H1 (cell line): ENCODE data around the gene LRRC4C. TPM values are rescaled to one million over a fixed set of nuclear protein-coding genes. Genes with fewer than 3 reads are reported as not detected.
A peak's percentile ranks its signal among the peaks of the same experiment; 100 is the strongest.

Experiments used
- CTCF ChIA-PET: fragments of 300-600 bp; sonication (Branson Sonifier 250); formaldehyde crosslinking; loops from one replicate; lab custom pipeline; 2021; ENCODE audit not compliant: partially characterized antibody; lab: Charles Lee
- POLR2A ChIA-PET: fragments of 300-600 bp; sonication (Branson Sonifier 250); formaldehyde crosslinking; loops from one replicate; lab custom pipeline; 2021; ENCODE audit warnings: inconsistent platforms; ENCODE audit not compliant: partially characterized antibody; lab: Charles Lee
- DNase-seq, 2 experiments: peaks; one replicate each; pipeline versions ENCODE4 v3.0.0 to v3.0.0-alpha.2; 2010 to 2022; ENCODE audit warnings: low spot score in 2 of 2, low read depth in 1 of 2, mixed read lengths in 1 of 2
- FAIRE-seq: peaks from 2 replicates; lab custom pipeline; 2011; peaks lifted over from hg19 to GRCh38; lab: Jason Lieb, UNC
- H2AFZ ChIP-seq: 2 replicates; pipeline ENCODE4 v1.8.1; 2012; ENCODE audit warnings: low read length, inconsistent platforms
- H2AK5ac ChIP-seq: 2 replicates; pipeline ENCODE4 v1.6.1; 2013; ENCODE audit warnings: low read depth, low read length
- H2BK120ac ChIP-seq: replicated peaks from 2 replicates; pipeline ENCODE3; 2013; ENCODE audit warnings: low read depth, low read length, inconsistent platforms
- H2BK12ac ChIP-seq: 2 replicates; pipeline ENCODE4 v1.6.1; 2013; ENCODE audit warnings: low read depth, low read length
- H2BK15ac ChIP-seq: 2 replicates; pipeline ENCODE4 v1.6.1; 2013; ENCODE audit warnings: low read length
- H2BK20ac ChIP-seq: 2 replicates; pipeline ENCODE4 v1.6.1; 2013; ENCODE audit warnings: low read length
- H2BK5ac ChIP-seq: 2 replicates; pipeline ENCODE4 v1.6.1; 2013; ENCODE audit warnings: low read depth, low read length
- H3K14ac ChIP-seq: 2 replicates; pipeline ENCODE4 v1.6.1; 2013; ENCODE audit warnings: inconsistent platforms; ENCODE audit not compliant: insufficient read length
- H3K18ac ChIP-seq: 2 replicates; pipeline ENCODE4 v1.6.1; 2013; ENCODE audit warnings: low read length; ENCODE audit errors: extremely low read depth
- H3K23ac ChIP-seq: 2 replicates; pipeline ENCODE4 v1.6.1; 2013; ENCODE audit warnings: inconsistent platforms; ENCODE audit not compliant: insufficient read length
- H3K23me2 ChIP-seq: 2 replicates; pipeline ENCODE4 v1.6.1; 2013; ENCODE audit warnings: low read depth, low read length
- H3K27ac ChIP-seq: 2 replicates; pipeline ENCODE4 v1.6.1; 2011; ENCODE audit warnings: low read depth, low read length, inconsistent platforms
- H3K27me3 ChIP-seq, 4 experiments: replicated peaks in 1 of 4; 1 replicate in 1 of 4; 2 replicates in 3 of 4; pipeline versions ENCODE4 v1.6.1 to v1.8.1; 2011 to 2013; ENCODE audit warnings: low read length in 3 of 4, mild to moderate bottlenecking in 3 of 4, inconsistent platforms in 2 of 4, mixed read lengths in 2 of 4, moderate library complexity in 1 of 4; ENCODE audit not compliant: control insufficient read depth in 3 of 4, insufficient read depth in 3 of 4; ENCODE audit errors: extremely low read depth in 1 of 4
- H3K36me3 ChIP-seq, 4 experiments: 2 replicates each; pipeline versions ENCODE4 v1.6.1 to v1.8.1; 2011 to 2013; ENCODE audit warnings: mild to moderate bottlenecking in 4 of 4, low read length in 3 of 4, moderate library complexity in 2 of 4, control low read depth in 1 of 4, inconsistent platforms in 1 of 4; ENCODE audit not compliant: insufficient read depth in 4 of 4, control insufficient read depth in 2 of 4
- H3K4ac ChIP-seq: replicated peaks from 2 replicates; pipeline ENCODE3; 2013; ENCODE audit warnings: low read length, low read depth, mixed read lengths, inconsistent platforms; ENCODE audit not compliant: insufficient read length
- H3K4me1 ChIP-seq, 4 experiments: replicated peaks in 1 of 4; 1 replicate in 1 of 4; 2 replicates in 3 of 4; pipeline versions ENCODE4 v1.6.1 to v1.8.1; 2011 to 2013; ENCODE audit warnings: low read length in 3 of 4, inconsistent platforms in 2 of 4, mixed read lengths in 1 of 4; ENCODE audit not compliant: insufficient read depth in 4 of 4, control insufficient read depth in 3 of 4
- H3K4me2 ChIP-seq, 2 experiments: 2 replicates each; pipeline versions ENCODE4 v1.6.1 to v1.8.1; 2011 to 2013; ENCODE audit warnings: low read depth in 2 of 2, low read length in 2 of 2, control low read depth in 1 of 2, inconsistent platforms in 1 of 2, mild to moderate bottlenecking in 1 of 2; ENCODE audit not compliant: insufficient read depth in 1 of 2
- H3K4me3 ChIP-seq, 4 experiments: fragments of 200-600, 300-600 bp in 1 of 4; sonication (generic), shearing (Covaris generic), sonication (Bioruptor Twin) in 1 of 4; 2 replicates each; pipeline versions ENCODE4 v1.5.1 to v1.8.1; 2011 to 2016; ENCODE audit warnings: low read length in 4 of 4, low read depth in 3 of 4, control low read depth in 2 of 4, inconsistent platforms in 2 of 4, mild to moderate bottlenecking in 2 of 4, mixed read lengths in 1 of 4, moderate library complexity in 1 of 4; ENCODE audit not compliant: insufficient read depth in 2 of 4; ENCODE audit errors: extremely low read depth in 1 of 4
- H3K56ac ChIP-seq: replicated peaks from 2 replicates; pipeline ENCODE3; 2013; ENCODE audit warnings: low read depth, mild to moderate bottlenecking, mixed read lengths, low read length, inconsistent platforms; ENCODE audit not compliant: insufficient read length
- H3K79me1 ChIP-seq: 2 replicates; pipeline ENCODE4 v1.6.1; 2013; ENCODE audit warnings: low read depth, low read length, control low read depth
- H3K79me2 ChIP-seq, 2 experiments: 2 replicates each; pipeline versions ENCODE4 v1.6.1 to v1.8.1; 2012 to 2013; ENCODE audit warnings: low read length in 2 of 2, mild to moderate bottlenecking in 2 of 2, inconsistent platforms in 1 of 2; ENCODE audit not compliant: insufficient read depth in 2 of 2, control insufficient read depth in 1 of 2
- H3K9ac ChIP-seq, 4 experiments: replicated peaks in 1 of 4; 1 replicate in 1 of 4; 2 replicates in 3 of 4; pipeline versions ENCODE4 v1.6.1 to v1.8.1; 2011 to 2013; ENCODE audit warnings: low read depth in 3 of 4, low read length in 3 of 4, control low read depth in 2 of 4, mild to moderate bottlenecking in 2 of 4, moderate library complexity in 2 of 4, inconsistent platforms in 1 of 4; ENCODE audit errors: extremely low read depth in 1 of 4
- H3K9me3 ChIP-seq, 2 experiments: 2 replicates each; pipeline versions ENCODE4 v1.6.1 to v1.8.1; 2012 to 2013; ENCODE audit warnings: mild to moderate bottlenecking in 2 of 2, moderate library complexity in 2 of 2, control low read depth in 1 of 2, inconsistent platforms in 1 of 2, low read depth in 1 of 2, low read length in 1 of 2, mixed read lengths in 1 of 2; ENCODE audit not compliant: insufficient read depth in 2 of 2
- H4K20me1 ChIP-seq, 2 experiments: replicated peaks in 1 of 2; 2 replicates each; pipeline versions ENCODE3 to v1.8.1; 2011 to 2013; ENCODE audit warnings: inconsistent platforms in 2 of 2, low read length in 2 of 2, mild to moderate bottlenecking in 1 of 2; ENCODE audit not compliant: insufficient read depth in 2 of 2, control insufficient read depth in 1 of 2
- H4K5ac ChIP-seq: 2 replicates; pipeline ENCODE4 v1.6.1; 2013; ENCODE audit warnings: low read length, low read depth, mixed read lengths, inconsistent platforms; ENCODE audit not compliant: insufficient read length
- H4K8ac ChIP-seq: 2 replicates; pipeline ENCODE4 v1.8.0; 2013; ENCODE audit warnings: mild to moderate bottlenecking, moderate library complexity, low read length, inconsistent platforms; ENCODE audit not compliant: insufficient read depth; ENCODE audit errors: extremely low read depth
- H4K91ac ChIP-seq: replicated peaks from 2 replicates; pipeline ENCODE3; 2013; ENCODE audit warnings: low read length, mixed read lengths, inconsistent platforms; ENCODE audit not compliant: insufficient read length
- ATF2 ChIP-seq: IDR thresholded peaks from 2 replicates; pipeline ENCODE4 v1.6.1; 2012; ENCODE audit warnings: low read length, inconsistent platforms
- BCL11A ChIP-seq, 2 experiments: IDR thresholded peaks; one replicate each; pipeline ENCODE4 v1.6.1; 2011; ENCODE audit warnings: low read depth in 2 of 2, low read length in 2 of 2, mild to moderate bottlenecking in 2 of 2
- CTBP2 ChIP-seq: IDR thresholded peaks from 2 replicates; pipeline ENCODE4 v1.7.0; 2011; ENCODE audit warnings: borderline replicate concordance, mild to moderate bottlenecking, moderate library complexity, mixed read lengths, low read length; ENCODE audit not compliant: insufficient read depth, insufficient read length
- MAFK ChIP-seq: IDR thresholded peaks from 2 replicates; pipeline ENCODE4 v1.6.1; 2012; ENCODE audit warnings: low read depth, mild to moderate bottlenecking, improper control_type of control experiment, low read length
- PHF8 ChIP-seq: fragments of 200-600 bp; sonication (generic); conservative IDR thresholded peaks from 2 replicates; pipeline ENCODE4 v1.7.1; 2012; ENCODE audit warnings: low read depth, mild to moderate bottlenecking, inconsistent platforms, low read length, moderate library complexity
- RXRA ChIP-seq: IDR thresholded peaks from 2 replicates; pipeline ENCODE4 v1.6.1; 2011; ENCODE audit warnings: low read depth, mild to moderate bottlenecking, low read length, moderate library complexity; ENCODE audit not compliant: insufficient read depth
- SIN3A ChIP-seq, 2 experiments: IDR thresholded peaks in 1 of 2; conservative IDR thresholded peaks in 1 of 2; 2 replicates each; pipeline ENCODE4 v1.6.1; 2011 to 2012; ENCODE audit warnings: low read length in 2 of 2, improper control_type of control experiment in 1 of 2, low read depth in 1 of 2, mild to moderate bottlenecking in 1 of 2
- SIRT6 ChIP-seq: IDR thresholded peaks from one replicate; pipeline ENCODE4 v1.7.1; 2012; ENCODE audit warnings: low read length, inconsistent platforms
- SP4 ChIP-seq: IDR thresholded peaks from 2 replicates; pipeline ENCODE4 v1.6.1; 2012; ENCODE audit warnings: low read length, inconsistent platforms
- USF2 ChIP-seq: IDR thresholded peaks from 2 replicates; pipeline ENCODE4 v1.6.1; 2011; ENCODE audit warnings: low read length, improper control_type of control experiment
- ZNF274 ChIP-seq: IDR thresholded peaks from 2 replicates; pipeline ENCODE4 v1.7.0; 2012; ENCODE audit warnings: low read length, borderline replicate concordance; ENCODE audit errors: extremely low read depth
- WGBS, 2 experiments: shearing (Covaris generic) in 1 of 2; methylation state at CpG; one replicate each; pipeline versions ENCODE4 v1.1.6 to v1.1.7; 2013 to 2015; ENCODE audit warnings: low lambda C conversion rate in 2 of 2, mixed read lengths in 2 of 2, inconsistent platforms in 1 of 2, low coverage in 1 of 2, missing lambda C conversion rate in 1 of 2; ENCODE audit not compliant: insufficient replicate concordance in 2 of 2, insufficient coverage in 1 of 2, insufficient read length in 1 of 2; ENCODE audit errors: extremely low coverage in 1 of 2, missing lambda C conversion rate in 1 of 2; 5-methylcytosine and 5-hydroxymethylcytosine counted together
- polyA plus RNA-seq, 7 experiments: library from polyadenylated mRNA; depleted of rRNA in 3 of 7; stranded (reverse) in 5 of 7; unstranded in 2 of 7; fragments of >200 nt in 5 of 7; fragments of 200-250 nt in 2 of 7; gene quantifications; 1 replicate in 5 of 7; 2 replicates in 1 of 7; 4 replicates in 1 of 7; pipeline versions ENCODE4 v1.2.1 to v1.2.3, GENCODE V29; 2011 to 2013; ENCODE audit warnings: missing spikeins in 2 of 7, mixed read lengths in 2 of 7
- total RNA-seq: library from RNA; stranded (reverse); fragmentation: NEBNext Ultra II Directional; extraction: Animal tissue kit (Norgen Biotek cat#: 25700); gene quantifications from 2 replicates; pipeline ENCODE4 v1.2.1, GENCODE V29; 2021

Gene LRRC4C
- total and polyA plus RNA-seq, 2 of the 8 experiments (the other 6 are each of a cell fraction or from before 2014, with no cell fraction given): 0.23 to 2.2 TPM

- H4K5ac ChIP-seq: no peak overlapping the region
- no peaks in the 10 kb centered on the region for H3K27me3 ChIP-seq
- no peak overlapping the region for H3K23ac ChIP-seq
- no peak overlapping the region for H3K56ac ChIP-seq
- no peak overlapping the region for H2AK5ac ChIP-seq
- H3K79me2 ChIP-seq: no peaks in the 10 kb centered on the region
- H2BK120ac ChIP-seq: no peak overlapping the region
- H2BK15ac ChIP-seq: no peak overlapping the region
- DNase-seq: no peak
- no peak overlapping the region for H3K27ac ChIP-seq
- ChIA-PET CTCF (interaction anchor here (0.6 kb wide), 1 partner anchor 13 kb away, joined by 3 read pairs; no protein-coding TSS in a partner anchor), POLR2A (no interaction called here)
- H3K36me3 ChIP-seq: no peaks in the 10 kb centered on the region
- no peaks in the 10 kb centered on the region for H4K20me1 ChIP-seq
- no peaks in the 10 kb centered on the region for H3K9me3 ChIP-seq
- H2AFZ ChIP-seq: peak overlapping the region; percentile 82; the same call in 1 of the 2 replicates
- WGBS, 2 experiments: 91% methylated on average over 4 of the region's 4 CpGs; no CpG with 5 or more reads in 1 of the 2 experiments
- H3K4me1 ChIP-seq: no peaks in the 10 kb centered on the region
- no peak for FAIRE-seq
- no peaks in the 10 kb centered on the region for H3K79me1 ChIP-seq
- no peak overlapping the region for H3K4me3 ChIP-seq
- H3K4me2 ChIP-seq: no peak overlapping the region
- H3K4ac ChIP-seq: no peak overlapping the region
- H4K8ac ChIP-seq: no peak overlapping the region
- H2BK12ac ChIP-seq: no peak overlapping the region
- H4K91ac ChIP-seq: no peak overlapping the region
- H3K18ac ChIP-seq: no peak overlapping the region
- H3K9ac ChIP-seq: no peak overlapping the region
- H2BK20ac ChIP-seq: no peak overlapping the region
- no peaks in the 10 kb centered on the region for H3K23me2 ChIP-seq
- no peak overlapping the region for H2BK5ac ChIP-seq
- H3K14ac ChIP-seq: no peak overlapping the region
- TF ChIP-seq USF2 (no peak), ATF2 (no peak), SP4 (no peak), SIN3A (conservative IDR thresholded peaks at IDR 0.05 in 1 of 2, IDR thresholded peaks at IDR 0.05 in 1 of 2; ENCODE audit: low read depth in 1 of 2, low read length in 2 of 2) (no peak), BCL11A (IDR thresholded peaks at IDR 0.05; ENCODE audit: low read depth in 2 of 2, low read length in 2 of 2) (no peak), MAFK (no peak), RXRA (no peak), CTBP2 (no peak), ZNF274 (no peak), PHF8 (no peak), SIRT6 (no peak)
Observed at GRCh38 chr11:41419901-41420300, 39.6 kb downstream of the LRRC4C start.
